Psoas muscle (tissue), 8 donors: ENCODE data around the gene ENDOG. TPM values are rescaled to one million over a fixed set of nuclear protein-coding genes. Genes with fewer than 3 reads are reported as not detected.

Source experiments
- ATAC-seq, 4 donors: fragments of 200-7000 bp; cut with Tn5 transposase; one replicate each; pipeline ENCODE4 v1.9.1; 2020; ENCODE audit warnings: moderate library complexity in 3 of 4, mild to moderate bottlenecking in 2 of 4
- DNase-seq, 2 donors: peaks; one replicate each; pipeline ENCODE4 v3.0.0-alpha.2; 2020
- H3K27ac ChIP-seq: fragments of 200-600 bp; one replicate; pipeline ENCODE4 v1.8.0; 2022
- H3K27me3 ChIP-seq, 3 donors: fragments of 200-600 bp in 1 of 3; one replicate each; pipeline versions ENCODE4 v1.6.1 to v1.8.0; 2013 to 2022; ENCODE audit warnings: low read length in 2 of 3, mild to moderate bottlenecking in 2 of 3, moderate library complexity in 1 of 3; ENCODE audit not compliant: insufficient read depth in 3 of 3
- H3K36me3 ChIP-seq, 2 donors: fragments of 200-600 bp in 1 of 2; one replicate each; pipeline versions ENCODE4 v1.6.1 to v1.8.0; 2013 to 2022; ENCODE audit warnings: low read depth in 1 of 2, mild to moderate bottlenecking in 1 of 2, moderate library complexity in 1 of 2; ENCODE audit not compliant: insufficient read depth in 1 of 2
- H3K4me1 ChIP-seq: fragments of 200-600 bp; one replicate; pipeline ENCODE4 v1.8.0; 2022
- H3K4me3 ChIP-seq: fragments of 200-600 bp; one replicate; pipeline ENCODE4 v1.8.0; 2022; ENCODE audit warnings: mild to moderate bottlenecking
- H3K9me3 ChIP-seq: fragments of 200-600 bp; one replicate; pipeline ENCODE4 v1.8.0; 2022
- CTCF ChIP-seq: fragments of 200-600 bp; IDR thresholded peaks from one replicate; pipeline ENCODE4 v1.8.0; 2022; ENCODE audit warnings: antibody characterized with exemption
- WGBS, 3 donors: extraction: QIAGEN DNeasy Blood & Tissue Kit; methylation state at CpG; one replicate each; pipeline versions ENCODE4 v1.1.6 to v1.1.7; 2013; 5-methylcytosine and 5-hydroxymethylcytosine counted together
- intact Hi-C, 2 donors: fragments of 100-400 bp; cut with DNase I; formaldehyde crosslinking; loops; one replicate each; pipeline versions ENCODE4 v1.11.0 to v1.14.2; 2022
- polyA plus RNA-seq, 3 donors: library from polyadenylated mRNA; stranded (reverse); fragments of 200-250 nt; gene quantifications; one replicate each; pipeline ENCODE4 v1.2.3, GENCODE V29; 2013
- total RNA-seq, 4 donors: library from RNA; stranded (reverse); fragmentation: NEBNext Ultra II Directional in 2 of 4; extraction: Animal tissue kit (Norgen Biotek cat#: 25700) in 2 of 4; gene quantifications; one replicate each; pipeline versions ENCODE4 v1.2.1 to v1.2.4, GENCODE V29; 2021 to 2023
- donor health status: healthy with polysubstance abuse.
- donor health status: DM: no; HTN: no; CAD: no; lungs with moderate emphysema.
- donor health status: Bipolar disorder and iron deficiency.
- donor health status: healthy.
- donor health status: DM: yes; HTN: yes; CAD: no.
- donor health status: DM: no; HTN: no; CAD: no.
- donor health status: DM: no; HTN: no; CAD: no.
- donor health status: DM: yes; HTN: yes; CAD: no.

Gene ENDOG
- total and polyA plus RNA-seq, 7 donors: 56.0 to 116 (median 89.8) TPM

- ATAC-seq (no peak), DNase-seq (no peak)
- H3K36me3 ChIP-seq: peaks cover 0 to 83% of the 10 kb centered on the region in 2 donors
- no peaks in the 10 kb centered on the region for H3K27me3 ChIP-seq
- H3K9me3 ChIP-seq: no peaks in the 10 kb centered on the region
- no peak overlapping the region for H3K27ac ChIP-seq
- H3K4me1 ChIP-seq: no peaks in the 10 kb centered on the region
- intact Hi-C loops: no loop called here
- 85 to 89% (median 86%) methylated on average over 14 of the region's 14 CpGs for WGBS, 3 donors
- TF ChIP-seq CTCF: no peak
- no peak overlapping the region for H3K4me3 ChIP-seq
These were observed 12.6 kb upstream of the ENDOG start for GRCh38 chr9:128805661-128806060.

GRCh38 chr9:128807827-128808226 lies 10.5 kb upstream of the ENDOG start:
- Histone ChIP-seq H3K4me1 (no peaks in the 10 kb centered on the region), H3K36me3 (peaks cover 0 to 62% of the 10 kb centered on the region in 2 donors), H3K27me3 (no peaks in the 10 kb centered on the region), H3K9me3 (no peaks in the 10 kb centered on the region), H3K4me3 (no peak overlapping the region), H3K27ac (no peak overlapping the region)
- 76 to 91% (median 91%) methylated on average over 12 to 14 of the region's 14 CpGs for WGBS, 3 donors
- no peak for ATAC-seq
- no peak for DNase-seq
- intact Hi-C loops: no loop called here
- TF ChIP-seq CTCF: no peak

- Histone ChIP-seq H3K9me3 (no peaks in the 10 kb centered on the region), H3K27ac (no peak overlapping the region), H3K4me1 (no peaks in the 10 kb centered on the region), H3K4me3 (no peak overlapping the region), H3K36me3 (peaks cover 0 to 54% of the 10 kb centered on the region in 2 donors), H3K27me3 (no peaks in the 10 kb centered on the region)
- no peak for TF ChIP-seq CTCF
- intact Hi-C loops: no loop called here
- WGBS, 3 donors: 81 to 90% (median 89%) methylated on average over 3 of the region's 3 CpGs
- no peak for ATAC-seq
- no peak for DNase-seq
These were observed 9.8 kb upstream of the ENDOG start for GRCh38 chr9:128808543-128808942.

GRCh38 chr9:128809036-128809599 lies 9.2 kb upstream of the ENDOG start:
- Histone ChIP-seq H3K36me3 (peaks cover 0 to 49% of the 10 kb centered on the region in 2 donors), H3K27me3 (no peaks in the 10 kb centered on the region), H3K4me3 (no peak overlapping the region), H3K9me3 (no peaks in the 10 kb centered on the region), H3K4me1 (no peaks in the 10 kb centered on the region), H3K27ac (no peak overlapping the region)
- no peak for TF ChIP-seq CTCF
- intact Hi-C loops: no loop called here
- ATAC-seq: no peak
- DNase-seq: no peak
- WGBS, 3 donors: 89 to 93% (median 91%) methylated on average over 11 to 12 of the region's 12 CpGs

- H3K4me3 ChIP-seq: no peak overlapping the region
- TF ChIP-seq CTCF: no peak
- no peak overlapping the region for H3K27ac ChIP-seq
- peaks cover 0 to 42% of the 10 kb centered on the region in 2 donors for H3K36me3 ChIP-seq
- no peaks in the 10 kb centered on the region for H3K4me1 ChIP-seq
- no peak for DNase-seq
- intact Hi-C loops: no loop called here
- no peaks in the 10 kb centered on the region for H3K9me3 ChIP-seq
- H3K27me3 ChIP-seq: no peaks in the 10 kb centered on the region
- 71 to 76% (median 72%) methylated on average over 2 of the region's 2 CpGs for WGBS, 3 donors
- ATAC-seq: peak in 1 of 4 donors; percentile 14
These were observed 8.5 kb upstream of the ENDOG start for GRCh38 chr9:128809831-128810230.
